OCI-LY3 (cell line): ENCODE measurements around the gene RNASEH2B.

Experiments used
- H2AFZ ChIP-seq: fragments of 200-600, 300-600 bp; shearing (Covaris generic); 2 replicates; pipeline ENCODE4 v1.6.0; 2014; ENCODE audit warnings: antibody characterized with exemption, low read depth, low read length
- H3K27ac ChIP-seq: fragments of 200-600, 300-600 bp; sonication (generic); 2 replicates; pipeline ENCODE4 v1.5.1; 2014; ENCODE audit warnings: mild to moderate bottlenecking, low read length, moderate library complexity, mixed read lengths
- H3K27me3 ChIP-seq: fragments of 200-600, 300-600 bp; sonication (generic); 2 replicates; pipeline ENCODE4 v1.6.1; 2014; ENCODE audit warnings: low read depth, low read length, mixed read lengths
- H3K36me3 ChIP-seq: fragments of 200-600, 300-600 bp; sonication (generic); replicated peaks from 2 replicates; pipeline ENCODE3; 2014; ENCODE audit warnings: low read depth, low read length, mixed read lengths
- H3K4me1 ChIP-seq: fragments of 300-600, 200-600 bp; sonication (generic); 2 replicates; pipeline ENCODE4 v1.6.1; 2014; ENCODE audit warnings: low read length, mixed read lengths
- H3K4me2 ChIP-seq: fragments of 200-600, 300-600 bp; sonication (generic); 2 replicates; pipeline ENCODE4 v1.6.1; 2014; ENCODE audit warnings: low read length, mixed read lengths
- H3K4me3 ChIP-seq: fragments of 300-600, 200-600 bp; sonication (generic); 2 replicates; pipeline ENCODE4 v1.5.1; 2014; ENCODE audit warnings: antibody characterized with exemption, mild to moderate bottlenecking, low read length, moderate library complexity
- H3K79me2 ChIP-seq: fragments of 300-600, 200-600 bp; shearing (Covaris generic); 2 replicates; pipeline ENCODE4 v1.6.1; 2014; ENCODE audit warnings: mild to moderate bottlenecking, low read length, mixed read lengths
- H3K9ac ChIP-seq: fragments of 300-600, 200-600 bp; shearing (Covaris generic); 2 replicates; pipeline ENCODE4 v1.6.0; 2014; ENCODE audit warnings: mild to moderate bottlenecking, low read length, moderate library complexity
- H3K9me3 ChIP-seq: fragments of 200-600, 300-600 bp; shearing (Covaris generic); 2 replicates; pipeline ENCODE4 v1.6.1; 2014; ENCODE audit warnings: low read length, mixed read lengths; ENCODE audit not compliant: insufficient read depth
- H4K20me1 ChIP-seq: fragments of 200-600, 300-600 bp; sonication (generic); 2 replicates; pipeline ENCODE4 v1.6.1; 2016; ENCODE audit warnings: low read length, mixed read lengths; ENCODE audit not compliant: insufficient read depth
- CTCF ChIP-seq: fragments of 200-600, 300-600 bp; sonication (generic); IDR thresholded peaks from 2 replicates; pipeline ENCODE4 v1.5.1; 2014; ENCODE audit warnings: antibody characterized with exemption, low read length, low read depth
- EZH2phosphoT487 ChIP-seq: fragments of 200-600 bp; shearing (Covaris generic); IDR thresholded peaks from 2 replicates; pipeline ENCODE4 v1.6.1; 2018; ENCODE audit warnings: antibody characterized with exemption, mixed run types, low read depth

Gene RNASEH2B

GRCh38 chr13:50979187-50979586, 69.6 kb downstream of the RNASEH2B start:
- no peak overlapping the region for H3K27ac ChIP-seq
- H3K4me3 ChIP-seq = no peak overlapping the region
- H4K20me1 ChIP-seq = no peaks in the 10 kb centered on the region
- no peaks in the 10 kb centered on the region for H3K4me1 ChIP-seq
- no peak overlapping the region for H3K9ac ChIP-seq
- H3K36me3 ChIP-seq = peaks cover 17% of the 10 kb centered on the region
- H3K9me3 ChIP-seq = no peaks in the 10 kb centered on the region
- no peaks in the 10 kb centered on the region for H3K79me2 ChIP-seq
- TF ChIP-seq EZH2phosphoT487 (no peak), CTCF (no peak)
- no peaks in the 10 kb centered on the region for H3K27me3 ChIP-seq
- H3K4me2 ChIP-seq = no peak overlapping the region
- H2AFZ ChIP-seq = no peak overlapping the region

GRCh38 chr13:50981686-50982085, 72.1 kb downstream of the RNASEH2B start:
- H3K9ac ChIP-seq = no peak overlapping the region
- peaks cover 5% of the 10 kb centered on the region for H3K36me3 ChIP-seq
- H3K79me2 ChIP-seq = no peaks in the 10 kb centered on the region
- H3K4me2 ChIP-seq = no peak overlapping the region
- no peaks in the 10 kb centered on the region for H3K27me3 ChIP-seq
- TF ChIP-seq EZH2phosphoT487 = no peak
- TF ChIP-seq CTCF = no peak
- no peaks in the 10 kb centered on the region for H3K4me1 ChIP-seq
- H3K4me3 ChIP-seq = no peak overlapping the region
- H2AFZ ChIP-seq = no peak overlapping the region
- no peaks in the 10 kb centered on the region for H4K20me1 ChIP-seq
- no peaks in the 10 kb centered on the region for H3K9me3 ChIP-seq
- no peak overlapping the region for H3K27ac ChIP-seq

GRCh38 chr13:50989476-50989875, 79.9 kb downstream of the RNASEH2B start:
- Histone ChIP-seq H3K4me1 (peaks cover 10% of the 10 kb centered on the region), H3K27me3 (no peaks in the 10 kb centered on the region), H3K4me2 (no peak overlapping the region), H3K79me2 (no peaks in the 10 kb centered on the region), H3K27ac (no peak overlapping the region), H2AFZ (no peak overlapping the region), H3K9ac (no peak overlapping the region), H3K9me3 (no peaks in the 10 kb centered on the region), H3K4me3 (no peak overlapping the region), H3K36me3 (no peaks in the 10 kb centered on the region), H4K20me1 (no peaks in the 10 kb centered on the region)
- TF ChIP-seq EZH2phosphoT487 (no peak), CTCF (no peak)

GRCh38 chr13:50990065-50990817, 80.7 kb downstream of the RNASEH2B start:
- Histone ChIP-seq H3K9ac (no peak overlapping the region), H3K4me2 (no peak overlapping the region)

More at GRCh38 chr13:50990065-50990817, 80.7 kb downstream of the RNASEH2B start:
- Histone ChIP-seq H3K79me2 (no peaks in the 10 kb centered on the region), H3K27me3 (no peaks in the 10 kb centered on the region), H4K20me1 (no peaks in the 10 kb centered on the region), H3K4me3 (no peak overlapping the region), H3K36me3 (no peaks in the 10 kb centered on the region), H2AFZ (no peak overlapping the region), H3K9me3 (no peaks in the 10 kb centered on the region), H3K27ac (no peak overlapping the region), H3K4me1 (peaks cover 10% of the 10 kb centered on the region)
- TF ChIP-seq CTCF (no peak), EZH2phosphoT487 (no peak)
